Prostate gland (tissue), 2 donors: Measurements from ENCODE around the gene TAF6.

Experiments used
- CTCF ChIP-seq, 4 experiments: fragments of 200-600 bp in 2 of 4; fragments of 450-650 bp in 2 of 4; sonication (generic) in 2 of 4; IDR thresholded peaks; 1 replicate in 3 of 4; 2 replicates in 1 of 4; pipeline ENCODE4 v1.5.1; 2016 to 2019; ENCODE audit warnings: antibody characterized with exemption in 4 of 4, mild to moderate bottlenecking in 2 of 4, moderate library complexity in 2 of 4
- POLR2A ChIP-seq: fragments of 450-650 bp; IDR thresholded peaks from one replicate; pipeline ENCODE4 v1.6.1; 2016; ENCODE audit warnings: antibody characterized with exemption, mild to moderate bottlenecking
- POLR2AphosphoS5 ChIP-seq: sonication (generic); formaldehyde crosslinking; IDR thresholded peaks from one replicate; pipeline ENCODE4 v1.6.1; 2017; ENCODE audit warnings: antibody characterized with exemption

GRCh38 chr7:100152404-100152803, 33.2 kb upstream of the TAF6 start:
- TF ChIP-seq CTCF (IDR thresholded peaks at IDR 0.05) (no peak), POLR2A (no peak), POLR2AphosphoS5 (no peak)
